Gastroesophageal sphincter (tissue), 4 donors: Measurements from ENCODE around the gene DRGX. TPM values are rescaled to one million over a fixed set of nuclear protein-coding genes. Genes with fewer than 3 reads are reported as not detected.

Source experiments
- ATAC-seq: fragments of 150-250 bp; one replicate; pipeline ENCODE4 v1.9.1; 2016; ENCODE audit warnings: mild to moderate bottlenecking, moderate library complexity
- H3K27ac ChIP-seq, 4 donors: fragments of 200-600 bp; sonication (generic) in 3 of 4; 1 replicate in 3 of 4; 2 replicates in 1 of 4; pipeline ENCODE4 v1.5.1; 2016 to 2019
- H3K27me3 ChIP-seq: fragments of 200-600 bp; sonication (generic); one replicate; pipeline ENCODE4 v1.5.1; 2019
- H3K36me3 ChIP-seq, 2 donors: fragments of 200-600 bp; sonication (generic); one replicate each; pipeline ENCODE4 v1.5.1; 2019; ENCODE audit warnings: control low read depth in 1 of 2
- H3K4me1 ChIP-seq, 3 donors: fragments of 200-600 bp; sonication (generic); 1 replicate in 2 of 3; 2 replicates in 1 of 3; pipeline ENCODE4 v1.5.1; 2016 to 2019; ENCODE audit warnings: control low read depth in 2 of 3
- H3K4me3 ChIP-seq, 2 donors: fragments of 200-600 bp; sonication (generic); one replicate each; pipeline ENCODE4 v1.5.1; 2019; ENCODE audit warnings: mild to moderate bottlenecking in 1 of 2, moderate library complexity in 1 of 2
- H3K9me3 ChIP-seq, 3 donors: fragments of 200-600 bp; sonication (generic); one replicate each; pipeline ENCODE4 v1.5.1; 2017 to 2019; ENCODE audit warnings: control low read depth in 2 of 3
- EP300 ChIP-seq: sonication (generic); formaldehyde crosslinking; IDR thresholded peaks from one replicate; pipeline ENCODE4 v1.6.1; 2017; ENCODE audit warnings: antibody characterized with exemption, mild to moderate bottlenecking
- POLR2A ChIP-seq, 2 donors: fragments of 450-650 bp; IDR thresholded peaks; one replicate each; pipeline ENCODE4 v1.6.1; 2017; ENCODE audit warnings: antibody characterized with exemption in 2 of 2, mild to moderate bottlenecking in 2 of 2, moderate library complexity in 1 of 2
- POLR2AphosphoS5 ChIP-seq: sonication (generic); formaldehyde crosslinking; IDR thresholded peaks from one replicate; pipeline ENCODE4 v1.6.1; 2017; ENCODE audit warnings: antibody characterized with exemption
- WGBS, 2 donors: methylation state at CpG; one replicate each; pipeline ENCODE4 v1.1.5; 2018; ENCODE audit warnings: low coverage in 1 of 2; 5-methylcytosine and 5-hydroxymethylcytosine counted together
- total RNA-seq, 4 donors: library from RNA; depleted of rRNA; stranded (reverse); fragments of >200 nt; gene quantifications; one replicate each; pipeline ENCODE4 v1.1.0, GENCODE V29; 2016
- TF ChIP-seq, protein P1 (sequence below), 4 experiments: fragments of 200-600 bp in 2 of 4; fragments of 450-650 bp in 2 of 4; sonication (generic) in 1 of 4; IDR thresholded peaks; one replicate each; pipeline ENCODE4 v1.5.1; 2017 to 2019; ENCODE audit warnings: antibody characterized with exemption in 4 of 4, mild to moderate bottlenecking in 2 of 4, moderate library complexity in 2 of 4

The DRGX gene
- total RNA-seq, 4 donors from 2014 or later = not detected

DNA sequence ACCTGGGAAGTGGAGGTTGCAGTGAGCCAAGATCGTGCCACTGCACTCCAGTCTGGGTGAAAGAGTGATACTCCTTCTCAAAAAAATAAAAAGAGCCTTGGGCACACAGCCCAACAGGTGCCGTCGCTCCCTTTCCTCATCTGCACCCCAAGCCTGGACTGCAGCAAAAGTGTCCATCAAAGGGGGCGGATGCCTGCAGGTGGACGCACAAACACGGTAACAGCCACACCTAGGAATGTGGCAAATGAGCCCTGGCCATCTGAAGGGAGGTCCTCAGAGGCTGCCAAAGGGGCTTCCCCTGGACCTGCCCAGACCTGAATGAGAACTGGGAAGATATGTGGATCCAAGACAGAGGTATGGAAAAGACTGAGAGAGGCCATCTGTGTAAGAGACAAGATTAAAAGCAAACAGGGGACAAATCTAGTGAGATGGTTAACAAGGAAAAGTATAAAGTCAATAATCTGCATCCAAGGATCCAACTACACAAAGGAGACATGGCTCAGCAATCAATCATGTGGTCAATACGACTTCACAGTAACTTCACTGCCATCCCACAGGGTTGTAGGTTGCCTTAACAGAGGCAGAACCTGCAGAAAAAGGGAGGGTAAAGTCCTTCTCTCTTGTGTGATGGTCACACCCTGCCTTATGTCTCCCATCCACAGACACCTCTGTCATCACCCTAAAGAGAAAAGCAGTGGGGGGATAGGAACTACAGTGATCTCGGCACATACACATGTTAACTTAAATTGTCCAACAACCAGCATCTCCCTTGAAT lies 25.4 kb downstream of the DRGX start:
- Histone ChIP-seq H3K4me3 (no peak overlapping the region), H3K27me3 (peaks cover 15% of the 10 kb centered on the region), H3K27ac (no peak overlapping the region), H3K9me3 (no peaks in the 10 kb centered on the region), H3K36me3 (no peaks in the 10 kb centered on the region), H3K4me1 (no peaks in the 10 kb centered on the region)
- TF ChIP-seq EP300 (no peak), POLR2AphosphoS5 (no peak), POLR2A (IDR thresholded peaks at IDR 0.05) (no peak)
- TF ChIP-seq, protein P1, sequence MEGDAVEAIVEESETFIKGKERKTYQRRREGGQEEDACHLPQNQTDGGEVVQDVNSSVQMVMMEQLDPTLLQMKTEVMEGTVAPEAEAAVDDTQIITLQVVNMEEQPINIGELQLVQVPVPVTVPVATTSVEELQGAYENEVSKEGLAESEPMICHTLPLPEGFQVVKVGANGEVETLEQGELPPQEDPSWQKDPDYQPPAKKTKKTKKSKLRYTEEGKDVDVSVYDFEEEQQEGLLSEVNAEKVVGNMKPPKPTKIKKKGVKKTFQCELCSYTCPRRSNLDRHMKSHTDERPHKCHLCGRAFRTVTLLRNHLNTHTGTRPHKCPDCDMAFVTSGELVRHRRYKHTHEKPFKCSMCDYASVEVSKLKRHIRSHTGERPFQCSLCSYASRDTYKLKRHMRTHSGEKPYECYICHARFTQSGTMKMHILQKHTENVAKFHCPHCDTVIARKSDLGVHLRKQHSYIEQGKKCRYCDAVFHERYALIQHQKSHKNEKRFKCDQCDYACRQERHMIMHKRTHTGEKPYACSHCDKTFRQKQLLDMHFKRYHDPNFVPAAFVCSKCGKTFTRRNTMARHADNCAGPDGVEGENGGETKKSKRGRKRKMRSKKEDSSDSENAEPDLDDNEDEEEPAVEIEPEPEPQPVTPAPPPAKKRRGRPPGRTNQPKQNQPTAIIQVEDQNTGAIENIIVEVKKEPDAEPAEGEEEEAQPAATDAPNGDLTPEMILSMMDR (IDR thresholded peaks at IDR 0.05) = no peak
- WGBS, 2 donors = 71 to 75% methylated on average over 8 of the region's 8 CpGs
- no peak for ATAC-seq

DNA sequence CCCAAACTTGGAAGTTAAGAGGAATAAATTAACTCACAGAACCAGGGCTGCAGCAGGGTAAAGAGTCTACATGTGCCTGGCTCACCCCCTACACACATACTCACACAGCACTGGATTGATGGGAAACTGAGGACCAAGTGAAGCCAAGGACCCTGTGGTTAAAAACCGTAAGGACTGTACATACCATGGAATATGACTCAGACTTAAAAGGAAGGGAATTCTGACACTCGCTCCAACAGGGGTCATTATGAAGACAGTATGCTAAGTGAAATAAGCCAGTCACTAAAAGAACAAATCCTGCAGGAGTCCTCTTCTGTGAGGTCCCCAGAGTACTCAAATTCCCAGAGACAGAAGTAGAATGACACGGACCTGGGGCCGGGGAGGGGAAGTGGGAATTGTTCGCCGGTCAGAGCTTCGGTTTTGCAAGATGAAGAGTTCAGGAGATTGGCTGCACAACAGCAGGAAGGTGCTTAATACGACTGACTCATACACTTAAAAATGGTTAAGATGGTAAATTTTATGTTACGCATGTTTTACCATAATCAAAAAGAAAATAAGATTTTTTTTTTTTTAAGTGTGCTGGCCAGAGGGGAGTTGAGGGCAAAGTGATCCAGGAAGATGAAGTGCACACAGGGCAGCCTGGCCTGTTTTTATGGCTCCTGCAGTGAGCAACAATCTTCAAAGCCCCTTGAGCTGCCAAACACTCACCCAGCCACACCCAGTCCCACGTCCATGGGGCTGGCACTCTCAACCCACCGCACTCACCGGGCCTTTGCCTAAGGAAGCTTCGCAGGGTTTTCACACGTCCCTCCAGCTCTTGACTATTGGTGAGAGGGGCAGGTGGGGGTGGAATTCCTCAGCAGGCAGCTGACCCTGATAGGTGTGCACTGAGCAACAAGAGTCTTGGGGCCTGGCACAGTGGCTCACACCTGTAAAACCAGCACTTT lies 26.4 kb downstream of the DRGX start:
- TF ChIP-seq POLR2A (IDR thresholded peaks at IDR 0.05) (no peak), EP300 (no peak), POLR2AphosphoS5 (no peak)
- TF ChIP-seq, protein P1 (IDR thresholded peaks at IDR 0.05) = no peak
- H3K4me3 ChIP-seq = no peak overlapping the region
- H3K36me3 ChIP-seq = no peaks in the 10 kb centered on the region
- H3K9me3 ChIP-seq = no peaks in the 10 kb centered on the region
- ATAC-seq = no peak
- WGBS, 2 donors = 68 to 80% methylated on average over 9 to 13 of the region's 14 CpGs
- peaks cover 13% of the 10 kb centered on the region for H3K27me3 ChIP-seq
- H3K27ac ChIP-seq = no peak overlapping the region
- no peaks in the 10 kb centered on the region for H3K4me1 ChIP-seq

DNA sequence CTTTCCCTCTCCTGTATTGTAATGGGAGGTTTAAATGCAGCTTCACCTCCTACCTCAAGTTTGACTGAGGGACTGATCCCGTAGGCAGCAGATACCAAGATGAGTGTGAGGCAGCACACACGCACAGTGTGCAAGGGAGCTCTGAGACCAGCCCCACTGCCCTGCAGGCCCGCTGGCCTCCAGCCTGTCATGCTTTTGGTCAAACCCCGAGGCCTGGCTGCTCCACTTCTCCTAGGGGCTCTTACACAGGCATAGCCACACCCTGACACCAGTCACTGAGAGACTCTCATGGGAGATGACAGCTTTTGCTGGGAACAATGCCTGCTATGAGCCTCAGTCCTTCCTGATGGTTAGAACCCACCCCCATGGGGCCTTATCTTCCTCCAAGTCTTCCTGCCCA lies 27.6 kb downstream of the DRGX start:
- no peaks in the 10 kb centered on the region for H3K4me1 ChIP-seq
- ATAC-seq = no peak
- no peaks in the 10 kb centered on the region for H3K36me3 ChIP-seq
- H3K27me3 ChIP-seq = peaks cover 13% of the 10 kb centered on the region
- no CpG with 5 or more reads among the region's 4 CpGs for WGBS, 2 donors
- TF ChIP-seq POLR2A (IDR thresholded peaks at IDR 0.05) (no peak), POLR2AphosphoS5 (no peak), EP300 (no peak)
- TF ChIP-seq, protein P1 (IDR thresholded peaks at IDR 0.05) = no peak
- no peaks in the 10 kb centered on the region for H3K9me3 ChIP-seq
- H3K4me3 ChIP-seq = no peak overlapping the region
- H3K27ac ChIP-seq = no peak overlapping the region

DNA sequence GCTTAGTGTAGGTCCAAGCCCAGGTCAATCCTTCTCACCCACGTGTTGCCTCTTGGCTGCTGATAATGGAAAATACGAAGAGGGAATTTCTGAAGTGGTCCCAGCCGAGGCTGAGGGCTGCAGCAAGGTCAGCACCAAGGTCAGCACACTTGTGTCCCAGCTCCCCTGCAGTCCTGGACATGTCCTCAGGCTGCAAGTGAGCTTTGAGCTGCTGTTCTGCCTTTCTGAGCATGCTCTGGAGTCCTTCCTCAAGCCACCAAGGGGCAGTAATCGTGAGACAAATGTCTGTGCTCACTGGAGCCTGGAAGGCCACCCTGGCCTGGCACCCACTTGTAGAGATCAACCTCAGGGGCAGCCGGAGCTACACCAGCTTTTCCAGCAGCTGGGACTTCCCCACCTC lies 28.3 kb downstream of the DRGX start:
- WGBS, 2 donors = 13 to 57% methylated on average over 2 to 3 of the region's 5 CpGs
- no peak for ATAC-seq

More for the DNA sequence above, 28.3 kb downstream of the DRGX start:
- no peak for TF ChIP-seq POLR2A (IDR thresholded peaks at IDR 0.05)
- no peak for TF ChIP-seq EP300
- TF ChIP-seq POLR2AphosphoS5 = no peak
- TF ChIP-seq, protein P1 (IDR thresholded peaks at IDR 0.05) = no peak
- Histone ChIP-seq H3K4me1 (no peaks in the 10 kb centered on the region), H3K27me3 (peaks cover 13% of the 10 kb centered on the region), H3K27ac (no peak overlapping the region), H3K9me3 (no peaks in the 10 kb centered on the region), H3K4me3 (no peak overlapping the region), H3K36me3 (no peaks in the 10 kb centered on the region)
